Tibial nerve (tissue), 4 donors: ENCODE data around the gene SNX13. TPM values are rescaled to one million over a fixed set of nuclear protein-coding genes. Genes with fewer than 3 reads are reported as not detected.
A peak's percentile ranks its signal among the peaks of the same experiment; 100 is the strongest.

Experiments
- DNase-seq, 2 donors: peaks; one replicate each; pipeline ENCODE4 v3.0.0-alpha.2; 2019; ENCODE audit warnings: low spot score in 2 of 2
- H3K27ac ChIP-seq, 4 donors: fragments of 200-600 bp; sonication (generic) in 3 of 4; one replicate each; pipeline ENCODE4 v1.5.1; 2017 to 2019; ENCODE audit warnings: mild to moderate bottlenecking in 1 of 4
- H3K27me3 ChIP-seq, 2 donors: fragments of 200-600 bp; sonication (generic) in 1 of 2; one replicate each; pipeline versions ENCODE4 v1.5.1 to v1.6.0; 2017 to 2019
- H3K36me3 ChIP-seq, 3 donors: fragments of 200-600 bp; sonication (generic); one replicate each; pipeline ENCODE4 v1.5.1; 2018 to 2019
- H3K4me1 ChIP-seq, 4 donors: fragments of 200-600 bp; sonication (generic) in 3 of 4; one replicate each; pipeline ENCODE4 v1.5.1; 2017 to 2019
- H3K4me3 ChIP-seq, 4 donors: fragments of 200-600 bp; sonication (generic) in 3 of 4; one replicate each; pipeline ENCODE4 v1.5.1; 2017 to 2019; ENCODE audit warnings: mild to moderate bottlenecking in 1 of 4, moderate library complexity in 1 of 4
- H3K9me3 ChIP-seq, 4 donors: fragments of 200-600 bp; sonication (generic) in 3 of 4; one replicate each; pipeline ENCODE4 v1.5.1; 2017 to 2019
- CTCF ChIP-seq, 5 experiments: fragments of 200-600 bp in 3 of 5; fragments of 450-650 bp in 2 of 5; sonication (generic) in 3 of 5; IDR thresholded peaks; one replicate each; pipeline ENCODE4 v1.5.1; 2016 to 2019; ENCODE audit warnings: antibody characterized with exemption in 5 of 5, mild to moderate bottlenecking in 3 of 5, moderate library complexity in 2 of 5
- EP300 ChIP-seq, 2 donors: sonication (generic); formaldehyde crosslinking; IDR thresholded peaks; one replicate each; pipeline ENCODE4 v1.6.1; 2017; ENCODE audit warnings: antibody characterized with exemption in 2 of 2, mild to moderate bottlenecking in 1 of 2
- POLR2A ChIP-seq, 2 donors: fragments of 450-650 bp; IDR thresholded peaks; one replicate each; pipeline ENCODE4 v1.6.1; 2017; ENCODE audit warnings: antibody characterized with exemption in 2 of 2, mild to moderate bottlenecking in 2 of 2, moderate library complexity in 2 of 2
- WGBS, 2 donors: methylation state at CpG; one replicate each; pipeline ENCODE4 v1.1.5; 2018; 5-methylcytosine and 5-hydroxymethylcytosine counted together
- total RNA-seq, 4 donors: library from RNA; depleted of rRNA; stranded (reverse); fragments of >200 nt; gene quantifications; one replicate each; pipeline ENCODE4 v1.1.0, GENCODE V29; 2016

The SNX13 gene
- total RNA-seq, 4 donors from 2014 or later, result 52.8 to 77.6 (median 58.9) TPM

- 59 to 68% methylated on average over 2 of the region's 2 CpGs for WGBS, 2 donors
Observed at GRCh38 chr7:17934094-17934493, 6.2 kb downstream of the SNX13 start.

GRCh38 chr7:17932770-17933169, 7.5 kb downstream of the SNX13 start:
- Histone ChIP-seq H3K9me3 (no peaks in the 10 kb centered on the region), H3K4me1 (peaks cover 3 to 72% (median 10%) of the 10 kb centered on the region in 4 donors), H3K36me3 (no peaks in the 10 kb centered on the region), H3K27ac (no peak overlapping the region), H3K27me3 (no peaks in the 10 kb centered on the region), H3K4me3 (no peak overlapping the region)
- 89 to 94% methylated on average over 2 of the region's 2 CpGs for WGBS, 2 donors
- TF ChIP-seq POLR2A (IDR thresholded peaks at IDR 0.05), result no peak
- no peak for TF ChIP-seq EP300 (IDR thresholded peaks at IDR 0.05)
- TF ChIP-seq CTCF (IDR thresholded peaks at IDR 0.05), result no peak
- no peak for DNase-seq

More at GRCh38 chr7:17934094-17934493, 6.2 kb downstream of the SNX13 start:
- no peak for DNase-seq
- TF ChIP-seq POLR2A (IDR thresholded peaks at IDR 0.05), result no peak
- no peak for TF ChIP-seq EP300 (IDR thresholded peaks at IDR 0.05)
- TF ChIP-seq CTCF (IDR thresholded peaks at IDR 0.05), result no peak
- no peaks in the 10 kb centered on the region for H3K9me3 ChIP-seq
- no peak overlapping the region for H3K27ac ChIP-seq
- no peaks in the 10 kb centered on the region for H3K36me3 ChIP-seq
- H3K4me3 ChIP-seq, result no peak overlapping the region
- H3K27me3 ChIP-seq, result no peaks in the 10 kb centered on the region
- H3K4me1 ChIP-seq, result peaks cover 4 to 83% (median 10%) of the 10 kb centered on the region in 4 donors

- no peak for DNase-seq
- peak overlapping the region in 1 of 4 donors; percentile 21 for H3K27ac ChIP-seq
- 47 to 63% methylated on average over 1 of the region's 1 CpG for WGBS, 2 donors
- H3K36me3 ChIP-seq, result no peaks in the 10 kb centered on the region
- no peaks in the 10 kb centered on the region for H3K27me3 ChIP-seq
- no peaks in the 10 kb centered on the region for H3K9me3 ChIP-seq
- peaks cover 0 to 57% (median 10%) of the 10 kb centered on the region in 4 donors for H3K4me1 ChIP-seq
- no peak overlapping the region for H3K4me3 ChIP-seq
- TF ChIP-seq EP300 (IDR thresholded peaks at IDR 0.05) (no peak), POLR2A (IDR thresholded peaks at IDR 0.05) (no peak), CTCF (IDR thresholded peaks at IDR 0.05) (no peak)
Observed at GRCh38 chr7:17931069-17931468, 9.2 kb downstream of the SNX13 start.

- Histone ChIP-seq H3K27me3 (no peaks in the 10 kb centered on the region), H3K36me3 (no peaks in the 10 kb centered on the region), H3K4me3 (no peak overlapping the region), H3K27ac (no peak overlapping the region), H3K9me3 (no peaks in the 10 kb centered on the region), H3K4me1 (peaks cover 0 to 53% (median 10%) of the 10 kb centered on the region in 4 donors)
- WGBS, 2 donors, result 83 to 92% methylated on average over 2 of the region's 2 CpGs
- DNase-seq, result no peak
- TF ChIP-seq EP300 (IDR thresholded peaks at IDR 0.05) (no peak), CTCF (IDR thresholded peaks at IDR 0.05) (no peak), POLR2A (IDR thresholded peaks at IDR 0.05) (no peak)
Observed at GRCh38 chr7:17930546-17930945, 9.7 kb downstream of the SNX13 start.

- Histone ChIP-seq H3K36me3 (no peaks in the 10 kb centered on the region), H3K27me3 (no peaks in the 10 kb centered on the region), H3K9me3 (no peaks in the 10 kb centered on the region), H3K4me3 (no peak overlapping the region), H3K4me1 (peaks cover 0 to 46% (median 10%) of the 10 kb centered on the region in 4 donors), H3K27ac (no peak overlapping the region)
- no peak for DNase-seq
- 79 to 81% methylated on average over 5 of the region's 5 CpGs for WGBS, 2 donors
- TF ChIP-seq EP300 (IDR thresholded peaks at IDR 0.05) (no peak), CTCF (IDR thresholded peaks at IDR 0.05) (no peak), POLR2A (IDR thresholded peaks at IDR 0.05) (no peak)
Observed at GRCh38 chr7:17929647-17930395, 10.5 kb downstream of the SNX13 start.
